GM21723 (cell line): ENCODE data around the gene ABTB1.
"Not testable (repeated sequence)": the region's sequence is repeated elsewhere in the genome, so short reads cannot be mapped to it uniquely, and the experiment has no call there.

Source experiments
- ATAC-seq: cut with Tn5 transposase; IDR thresholded peaks from one replicate; pipeline ENCODE4 v1.9.1; 2021; ENCODE audit warnings: mild to moderate bottlenecking, moderate library complexity; ENCODE audit not compliant: unreplicated experiment

The ABTB1 gene

GRCh38 chr3:127647845-127648204, 24.9 kb upstream of the ABTB1 start:
- no peak for ATAC-seq

GRCh38 chr3:127650236-127650635, 22.5 kb upstream of the ABTB1 start:
- no peak for ATAC-seq

GRCh38 chr3:127651516-127652172, 21.1 kb upstream of the ABTB1 start:
- ATAC-seq = no peak

- ATAC-seq = no peak
These were observed 20.3 kb upstream of the ABTB1 start for GRCh38 chr3:127652246-127652995.

GRCh38 chr3:127654374-127654773, 18.4 kb upstream of the ABTB1 start:
- ATAC-seq = no peak

- ATAC-seq = not testable (repeated sequence)
These were observed 17.8 kb upstream of the ABTB1 start for GRCh38 chr3:127654993-127655392.

GRCh38 chr3:127655641-127656040, 17.1 kb upstream of the ABTB1 start:
- ATAC-seq = no peak

GRCh38 chr3:127656906-127657305, 15.8 kb upstream of the ABTB1 start:
- no peak for ATAC-seq

GRCh38 chr3:127658234-127658633, 14.5 kb upstream of the ABTB1 start:
- no peak for ATAC-seq

- no peak for ATAC-seq
These were observed 12.0 kb upstream of the ABTB1 start for GRCh38 chr3:127660621-127661251.

GRCh38 chr3:127661600-127661999, 11.2 kb upstream of the ABTB1 start:
- no peak for ATAC-seq

- no peak for ATAC-seq
These were observed 10.7 kb upstream of the ABTB1 start for GRCh38 chr3:127662001-127662469.

GRCh38 chr3:127663151-127663550, 9.6 kb upstream of the ABTB1 start:
- no peak for ATAC-seq

GRCh38 chr3:127665165-127665564, 7.6 kb upstream of the ABTB1 start:
- no peak for ATAC-seq

GRCh38 chr3:127665586-127665985, 7.2 kb upstream of the ABTB1 start:
- no peak for ATAC-seq

- ATAC-seq = no peak
These were observed 6.1 kb upstream of the ABTB1 start for GRCh38 chr3:127666676-127667075.

- no peak for ATAC-seq
These were observed 5.6 kb upstream of the ABTB1 start for GRCh38 chr3:127667119-127667681.

GRCh38 chr3:127668906-127669305, 3.8 kb upstream of the ABTB1 start:
- ATAC-seq = no peak

- ATAC-seq = no peak
These were observed 3.1 kb upstream of the ABTB1 start for GRCh38 chr3:127669541-127670228.

GRCh38 chr3:127670229-127670559, 2.6 kb upstream of the ABTB1 start:
- ATAC-seq = no peak
